Vagina (tissue), 2 donors: ENCODE data around the gene SIGLEC15. TPM values are rescaled to one million over a fixed set of nuclear protein-coding genes. Genes with fewer than 3 reads are reported as not detected.
A peak's percentile ranks its signal among the peaks of the same experiment; 100 is the strongest.

Experiments used
- DNase-seq, 2 donors: peaks; one replicate each; pipeline ENCODE4 v3.0.0-alpha.2; 2017; ENCODE audit errors: extremely low spot score in 2 of 2
- H3K27ac ChIP-seq: fragments of 200-600 bp; sonication (generic); one replicate; pipeline ENCODE4 v1.5.1; 2019
- H3K27me3 ChIP-seq: fragments of 200-600 bp; sonication (generic); one replicate; pipeline ENCODE4 v1.5.1; 2019
- H3K36me3 ChIP-seq, 2 donors: fragments of 200-600 bp; sonication (generic); one replicate each; pipeline ENCODE4 v1.5.1; 2017 to 2019
- H3K4me1 ChIP-seq: fragments of 200-600 bp; sonication (generic); one replicate; pipeline ENCODE4 v1.5.1; 2019
- H3K4me3 ChIP-seq, 2 donors: fragments of 200-600 bp; sonication (generic); 1 replicate in 1 of 2; 2 replicates in 1 of 2; pipeline ENCODE4 v1.5.1; 2016 to 2019
- H3K9me3 ChIP-seq: fragments of 200-600 bp; sonication (generic); one replicate; pipeline ENCODE4 v1.5.1; 2019
- CTCF ChIP-seq, 3 experiments: fragments of 450-650 bp in 2 of 3; fragments of 200-600 bp in 1 of 3; sonication (generic) in 1 of 3; IDR thresholded peaks; one replicate each; pipeline ENCODE4 v1.5.1; 2017 to 2019; ENCODE audit warnings: antibody characterized with exemption in 3 of 3, mild to moderate bottlenecking in 2 of 3, moderate library complexity in 2 of 3
- POLR2A ChIP-seq, 2 donors: fragments of 450-650 bp; IDR thresholded peaks; one replicate each; pipeline ENCODE4 v1.6.1; 2017; ENCODE audit warnings: antibody characterized with exemption in 2 of 2, mild to moderate bottlenecking in 2 of 2, moderate library complexity in 2 of 2
- POLR2AphosphoS5 ChIP-seq, 2 donors: sonication (generic); formaldehyde crosslinking; IDR thresholded peaks; one replicate each; pipeline ENCODE4 v1.9.0; 2017; ENCODE audit warnings: antibody characterized with exemption in 2 of 2, mild to moderate bottlenecking in 2 of 2, low read depth in 1 of 2; ENCODE audit not compliant: insufficient read depth in 1 of 2
- intact Hi-C: fragments of 100-400 bp; cut with DNase I; formaldehyde crosslinking; loops from one replicate; pipeline ENCODE4 v1.15.1; 2023
- total RNA-seq: library from RNA; depleted of rRNA; stranded (reverse); fragments of >200 nt; gene quantifications from one replicate; pipeline ENCODE4 v1.2.3, GENCODE V29; 2016

Gene SIGLEC15
- total RNA-seq, 1 donor from 2014 or later, result not detected

GRCh38 chr18:45829855-45830254 is 4.4 kb downstream of the SIGLEC15 start:
- TF ChIP-seq POLR2A (IDR thresholded peaks at IDR 0.05) (no peak), CTCF (IDR thresholded peaks at IDR 0.05) (no peak), POLR2AphosphoS5 (IDR thresholded peaks at IDR 0.05; ENCODE audit: insufficient read depth in 1 of 2, low read depth in 1 of 2) (no peak)
- no peaks in the 10 kb centered on the region for H3K27me3 ChIP-seq
- no peak overlapping the region for H3K27ac ChIP-seq
- H3K4me1 ChIP-seq, result peaks cover 15% of the 10 kb centered on the region
- no peaks in the 10 kb centered on the region for H3K9me3 ChIP-seq
- intact Hi-C loops, result no loop called here
- no peaks in the 10 kb centered on the region for H3K36me3 ChIP-seq
- no peak for DNase-seq
- no peak overlapping the region for H3K4me3 ChIP-seq

GRCh38 chr18:45830917-45831316 is 5.4 kb downstream of the SIGLEC15 start:
- H3K27me3 ChIP-seq, result no peaks in the 10 kb centered on the region

GRCh38 chr18:45833846-45834245 is 8.4 kb downstream of the SIGLEC15 start:
- TF ChIP-seq POLR2A (IDR thresholded peaks at IDR 0.05) (no peak), CTCF (IDR thresholded peaks at IDR 0.05) (no peak), POLR2AphosphoS5 (IDR thresholded peaks at IDR 0.05; ENCODE audit: insufficient read depth in 1 of 2, low read depth in 1 of 2) (no peak)
- Histone ChIP-seq H3K36me3 (no peaks in the 10 kb centered on the region), H3K27ac (no peak overlapping the region), H3K4me3 (no peak overlapping the region), H3K9me3 (no peaks in the 10 kb centered on the region), H3K27me3 (peaks cover 4% of the 10 kb centered on the region), H3K4me1 (peaks cover 18% of the 10 kb centered on the region)
- intact Hi-C loops, result no loop called here
- DNase-seq, result no peak

More at GRCh38 chr18:45830917-45831316, 5.4 kb downstream of the SIGLEC15 start:
- intact Hi-C loops, result no loop called here
- peaks cover 15% of the 10 kb centered on the region for H3K4me1 ChIP-seq
- H3K9me3 ChIP-seq, result no peaks in the 10 kb centered on the region
- H3K36me3 ChIP-seq, result no peaks in the 10 kb centered on the region
- no peak overlapping the region for H3K27ac ChIP-seq
- DNase-seq, result peak in 1 of 2 donors; percentile 44
- no peak overlapping the region for H3K4me3 ChIP-seq
- TF ChIP-seq CTCF (IDR thresholded peaks at IDR 0.05) (no peak), POLR2AphosphoS5 (IDR thresholded peaks at IDR 0.05; ENCODE audit: insufficient read depth in 1 of 2, low read depth in 1 of 2) (no peak), POLR2A (IDR thresholded peaks at IDR 0.05) (no peak)

GRCh38 chr18:45834306-45834705 is 8.8 kb downstream of the SIGLEC15 start:
- Histone ChIP-seq H3K9me3 (no peaks in the 10 kb centered on the region), H3K4me1 (peaks cover 18% of the 10 kb centered on the region), H3K36me3 (no peaks in the 10 kb centered on the region), H3K4me3 (no peak overlapping the region), H3K27ac (no peak overlapping the region), H3K27me3 (peaks cover 4% of the 10 kb centered on the region)
- TF ChIP-seq CTCF (IDR thresholded peaks at IDR 0.05), result no peak
- TF ChIP-seq POLR2A (IDR thresholded peaks at IDR 0.05), result no peak
- no peak for TF ChIP-seq POLR2AphosphoS5 (IDR thresholded peaks at IDR 0.05; ENCODE audit: insufficient read depth in 1 of 2, low read depth in 1 of 2)
- DNase-seq, result peak in 1 of 2 donors; percentile 67
- intact Hi-C loops, result no loop called here

- H3K9me3 ChIP-seq, result no peaks in the 10 kb centered on the region
- H3K27ac ChIP-seq, result no peak overlapping the region
- H3K4me1 ChIP-seq, result peaks cover 18% of the 10 kb centered on the region
- intact Hi-C loops, result no loop called here
- no peak overlapping the region for H3K4me3 ChIP-seq
- no peaks in the 10 kb centered on the region for H3K36me3 ChIP-seq
- peak in 1 of 2 donors; percentile 13 for DNase-seq
- peaks cover 4% of the 10 kb centered on the region for H3K27me3 ChIP-seq
- TF ChIP-seq CTCF (IDR thresholded peaks at IDR 0.05) (no peak), POLR2AphosphoS5 (IDR thresholded peaks at IDR 0.05; ENCODE audit: insufficient read depth in 1 of 2, low read depth in 1 of 2) (no peak), POLR2A (IDR thresholded peaks at IDR 0.05) (no peak)
Measured at GRCh38 chr18:45835057-45835636, 9.7 kb downstream of the SIGLEC15 start.
